NCI-H460 (cell line): Measurements from ENCODE around the gene NAP1L4. TPM values are rescaled to one million over a fixed set of nuclear protein-coding genes. Genes with fewer than 3 reads are reported as not detected.

Experiments used
- DNase-seq: peaks from one replicate; pipeline ENCODE4 v3.0.0-alpha.2; 2016; ENCODE audit warnings: low read depth; ENCODE audit errors: extremely low read depth
- polyA plus RNA-seq: library from polyadenylated mRNA; depleted of rRNA; stranded (reverse); fragments of >200 nt; gene quantifications from 2 replicates; pipeline ENCODE4 v1.2.3, GENCODE V29; 2014; cell fraction: nucleus; rRNA removed
- total RNA-seq: library from RNA; depleted of rRNA; stranded (reverse); fragments of >200 nt; shearing (Covaris generic); gene quantifications from 2 replicates; pipeline ENCODE4 v1.2.3, GENCODE V29; 2014; rRNA removed

Gene NAP1L4
- total RNA-seq = 65.7 and 69.7 TPM in 2 replicates
- polyA plus RNA-seq = 84.5 and 104 TPM in 2 replicates

DNA sequence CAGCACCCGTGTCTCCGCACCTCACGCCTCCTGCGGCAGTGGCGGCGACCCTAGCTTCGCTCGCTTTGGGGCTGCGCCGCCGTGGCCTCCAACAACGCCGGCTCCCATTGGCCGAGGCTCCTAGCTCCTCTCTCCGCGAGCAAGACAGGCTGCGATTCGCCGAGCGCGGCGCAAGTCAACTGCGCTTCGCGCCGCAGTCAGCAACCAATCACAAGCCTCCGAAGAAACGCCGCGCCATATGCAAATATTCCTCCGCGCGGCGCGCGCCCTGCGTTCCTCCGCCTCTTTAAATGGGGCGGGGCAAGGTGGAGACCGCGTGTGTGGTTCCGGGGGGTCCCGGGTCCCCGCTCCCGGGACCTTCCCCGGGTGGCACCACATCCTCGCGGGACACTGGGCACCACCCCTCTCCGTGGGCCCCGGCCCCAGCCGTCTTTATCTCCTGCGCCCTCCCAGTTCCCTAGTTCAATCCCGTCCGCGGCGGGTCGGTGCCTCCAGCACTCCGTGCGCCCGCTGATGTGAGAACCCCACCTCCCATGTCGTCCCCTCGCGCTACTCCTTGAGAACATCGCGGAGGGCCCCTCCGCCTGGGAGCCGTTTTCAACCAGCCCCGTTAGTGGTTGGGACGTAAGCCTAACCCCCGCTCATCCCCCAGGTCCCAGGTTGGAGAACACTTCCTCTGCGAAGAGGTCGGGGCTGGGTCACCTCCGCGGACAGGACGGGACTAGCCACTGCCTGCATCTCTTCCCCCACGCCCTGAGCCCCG is at the start of gene NAP1L4:
Gene NAP1L4 (minus strand): TSS at position 96 of the 763 bp plus-strand sequence. CDS start 13,109 bp downstream, outside the sequence.
- peak; percentile 95 for DNase-seq

DNA sequence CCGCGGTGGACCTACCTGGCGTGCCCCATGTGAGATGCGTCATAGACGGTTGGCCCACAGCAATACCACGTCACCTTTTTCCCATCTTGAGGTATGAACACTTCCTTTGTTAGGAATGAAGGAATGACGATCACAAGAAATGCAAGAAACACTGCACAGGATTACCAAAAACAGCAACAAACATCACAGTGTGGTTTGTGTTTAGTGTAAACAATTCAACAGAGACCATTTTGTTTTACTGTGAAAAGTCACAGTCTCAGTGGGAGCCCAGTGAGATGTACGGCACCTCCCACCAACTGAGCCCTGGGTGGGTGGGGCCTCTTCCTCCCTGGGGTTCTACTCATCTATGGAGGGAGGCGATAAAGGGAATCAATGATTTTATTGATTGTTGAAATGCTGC is 48.8 kb upstream of the NAP1L4 start:
- no peak for DNase-seq

GRCh38 chr11:3037945-3038271 is 45.8 kb upstream of the NAP1L4 start:
- DNase-seq = no peak

- DNase-seq = peak; percentile 64
These were observed 45.2 kb upstream of the NAP1L4 start for GRCh38 chr11:3037040-3037944.

DNA sequence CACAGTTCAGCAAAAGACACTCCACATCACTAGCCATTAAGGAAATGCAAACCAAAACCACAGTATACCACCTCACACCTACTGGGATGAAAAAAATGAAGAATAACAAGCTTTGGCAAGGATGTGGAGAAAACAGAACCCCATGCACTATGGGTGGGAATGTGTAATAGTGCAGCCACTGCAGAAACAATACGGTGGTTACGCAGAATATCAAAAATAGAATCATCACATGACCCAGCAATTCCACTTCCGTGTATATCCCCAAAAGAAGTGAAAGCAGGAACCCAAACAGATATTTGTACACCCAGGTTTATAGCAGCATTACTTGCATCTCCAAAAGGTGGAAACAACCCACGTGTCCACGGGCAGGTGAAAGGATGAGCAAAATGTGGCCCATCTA is 44.3 kb upstream of the NAP1L4 start:
- no peak for DNase-seq

DNA sequence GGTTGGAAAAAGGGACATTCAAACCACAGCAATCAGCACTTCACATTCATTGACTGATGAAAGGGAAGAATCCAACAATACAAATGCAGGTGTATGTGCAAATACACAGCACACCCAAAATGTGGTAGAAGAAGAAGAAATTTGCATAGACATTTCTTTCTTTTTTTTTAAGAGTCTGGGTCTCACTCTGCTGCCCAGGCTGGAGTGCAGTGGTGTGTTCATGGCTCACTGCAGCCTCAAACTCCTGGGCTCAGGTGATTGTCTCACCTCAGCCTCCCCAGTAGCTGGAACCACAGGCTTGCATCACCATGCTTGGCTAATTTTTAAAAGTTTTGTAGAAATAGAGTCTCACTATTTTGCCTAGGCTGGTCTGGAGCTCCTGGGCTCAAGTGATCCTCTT is 43.2 kb upstream of the NAP1L4 start:
- no peak for DNase-seq

DNA sequence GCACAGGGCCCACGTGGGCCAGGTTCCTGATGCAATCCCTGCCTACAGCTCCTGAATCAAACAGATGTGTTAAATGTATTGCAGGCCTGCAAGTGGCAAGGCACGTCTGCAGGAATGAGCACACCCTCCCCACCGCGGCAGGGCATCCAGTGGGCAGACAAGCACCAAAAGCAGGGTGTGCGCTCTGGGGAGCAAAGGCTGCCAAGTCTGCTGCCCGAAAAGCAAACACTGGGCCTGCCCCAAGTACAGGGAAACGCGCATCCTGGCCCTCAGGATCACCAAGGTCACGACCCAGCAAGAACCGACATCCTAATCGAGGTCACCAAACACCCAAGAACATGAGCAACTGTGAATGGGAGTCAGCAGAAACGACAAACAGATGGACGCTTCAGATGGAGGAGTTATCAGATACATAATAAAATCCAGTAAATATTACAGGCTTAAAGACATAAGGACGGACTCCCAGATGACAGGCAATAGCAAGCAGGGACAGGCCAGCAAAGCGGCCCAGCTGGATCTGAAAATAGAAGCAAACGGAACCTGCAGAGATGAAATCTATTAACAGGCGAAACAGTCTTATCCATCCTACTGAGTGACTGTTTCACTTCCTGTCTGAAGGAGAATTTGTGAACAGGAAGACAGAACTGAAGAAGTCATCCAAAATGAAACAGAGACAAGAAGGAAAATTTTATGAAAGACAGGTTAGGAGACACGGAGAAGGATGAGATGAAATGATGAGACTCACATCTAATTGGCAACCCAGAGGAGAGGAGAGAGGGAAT is 38.4 kb upstream of the NAP1L4 start:
- DNase-seq = no peak

DNA sequence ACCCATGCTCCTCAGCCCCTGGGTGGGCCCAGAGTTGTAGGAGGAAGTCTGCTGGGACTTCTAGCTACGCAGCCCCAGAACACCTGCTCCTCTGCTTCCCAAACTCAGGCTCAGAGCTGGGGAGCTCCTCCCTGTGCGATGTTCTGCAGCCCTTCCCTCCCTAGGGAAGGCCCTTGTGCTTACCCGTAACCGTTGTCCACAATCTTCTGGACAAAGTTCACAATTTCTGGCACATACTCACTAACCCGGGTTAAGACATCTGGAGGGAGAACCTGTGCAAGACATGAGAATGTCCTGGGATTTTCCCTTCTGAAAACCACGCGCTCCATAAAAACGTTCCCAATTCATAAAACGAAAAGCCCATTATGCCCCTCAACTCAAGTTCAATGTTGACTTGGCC is 36.7 kb upstream of the NAP1L4 start:
- no peak for DNase-seq

GRCh38 chr11:3026803-3027202 is 34.7 kb upstream of the NAP1L4 start:
- DNase-seq = no peak

GRCh38 chr11:3022982-3023381 is 30.9 kb upstream of the NAP1L4 start:
- DNase-seq = no peak

GRCh38 chr11:3022300-3022967 is 30.3 kb upstream of the NAP1L4 start:
- no peak for DNase-seq

- DNase-seq = peak; percentile 7
These were observed 29.0 kb upstream of the NAP1L4 start for GRCh38 chr11:3021125-3021524.

DNA sequence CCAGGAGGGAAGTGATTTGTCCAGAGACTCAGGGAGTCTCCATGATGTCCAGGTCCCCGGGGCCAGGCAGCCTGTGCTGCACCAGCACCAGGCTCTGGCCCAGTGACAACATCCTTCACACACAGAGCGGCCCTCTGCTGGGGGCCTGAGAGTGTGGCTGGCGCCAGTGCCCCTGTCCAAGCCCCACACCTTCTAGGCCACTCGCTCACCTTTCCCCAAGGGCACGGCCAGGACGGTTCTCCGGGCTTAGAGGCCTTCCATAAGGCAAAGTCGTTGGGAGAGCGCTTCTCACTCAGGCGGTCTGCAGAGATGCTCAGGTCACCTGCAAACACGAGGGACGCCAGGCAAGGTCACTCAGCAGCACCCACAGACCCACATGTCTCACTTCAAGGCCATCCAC is 27.9 kb upstream of the NAP1L4 start:
- DNase-seq = no peak

- DNase-seq = no peak
These were observed 26.5 kb upstream of the NAP1L4 start for GRCh38 chr11:3018596-3018995.

DNA sequence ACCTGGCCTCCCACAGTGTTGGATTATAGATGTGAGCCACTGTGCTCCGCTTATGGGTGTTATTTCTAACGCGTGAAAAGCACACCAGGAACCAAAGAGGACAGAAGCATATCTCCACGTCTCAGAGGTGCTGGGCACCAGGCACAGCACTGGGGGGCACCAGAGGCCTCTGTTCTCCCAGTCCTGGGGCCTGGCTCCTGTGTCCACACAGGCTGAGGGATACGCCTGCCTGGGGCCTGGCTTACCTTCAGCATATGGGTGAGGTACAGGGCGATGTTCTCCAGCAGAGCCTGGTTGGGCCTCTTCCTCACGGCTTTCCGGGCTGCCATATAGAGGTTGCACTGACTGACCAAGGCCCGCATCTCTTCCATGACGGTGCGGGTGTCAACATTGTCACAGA is 24.7 kb upstream of the NAP1L4 start:
- no peak for DNase-seq

GRCh38 chr11:3015796-3016195 is 23.7 kb upstream of the NAP1L4 start:
- no peak for DNase-seq

- no peak for DNase-seq
These were observed 22.8 kb upstream of the NAP1L4 start for GRCh38 chr11:3014943-3015342.

DNA sequence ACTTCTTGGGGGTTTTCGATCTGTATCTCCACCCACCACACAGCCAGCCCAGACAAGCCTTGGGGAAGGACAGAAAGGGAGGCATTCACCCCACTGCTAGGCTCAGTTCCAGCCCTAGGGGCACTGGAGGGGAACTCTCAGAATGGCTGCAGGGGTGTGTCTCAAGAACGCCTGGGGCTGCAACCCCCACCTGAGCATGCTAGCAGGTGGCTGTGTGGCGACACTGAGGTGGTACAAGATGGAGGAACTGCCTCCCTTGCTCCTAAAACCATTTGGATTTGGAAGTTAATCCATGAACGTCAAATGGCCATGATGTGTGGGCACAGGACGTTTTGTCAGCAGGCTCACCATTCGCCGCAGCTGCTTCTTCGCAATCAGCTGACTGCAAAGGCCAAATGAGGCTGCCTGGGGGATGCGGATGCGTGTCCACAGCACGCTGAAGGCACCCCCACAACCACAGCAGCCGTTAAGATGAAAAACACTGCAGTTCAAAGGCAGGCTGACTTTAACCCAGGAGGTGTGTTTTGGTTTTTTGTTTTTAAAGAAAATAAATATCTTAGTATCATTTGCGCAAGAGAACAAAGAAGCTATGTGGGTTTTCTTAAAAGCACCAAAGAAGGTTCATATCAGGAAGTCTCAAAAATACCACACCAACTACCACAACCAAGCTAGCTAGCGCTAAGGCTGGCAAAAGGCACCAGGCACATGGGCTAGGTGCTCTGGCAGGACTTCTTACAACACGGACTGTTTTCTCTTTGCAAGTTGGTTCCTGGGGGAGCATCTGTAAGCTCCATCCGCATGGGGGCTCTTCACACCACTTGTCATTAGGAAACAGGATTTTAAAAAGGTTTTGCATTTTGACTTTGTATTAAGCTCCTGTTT is 22.2 kb upstream of the NAP1L4 start:
- DNase-seq = no peak
